Colonic mucosa (tissue), 4 donors: ENCODE results near the gene PRKAG3. TPM values are rescaled to one million over a fixed set of nuclear protein-coding genes. Genes with fewer than 3 reads are reported as not detected.

Experiments
- DNase-seq: peaks from one replicate; pipeline ENCODE4 v3.0.0-alpha.2; 2020
- H3K27ac ChIP-seq: fragments of 200-600 bp; one replicate; pipeline ENCODE4 v1.8.0; 2021
- H3K27me3 ChIP-seq: fragments of 200-600 bp; one replicate; pipeline ENCODE4 v1.8.0; 2021
- H3K36me3 ChIP-seq: fragments of 200-600 bp; one replicate; pipeline ENCODE4 v1.8.0; 2021
- H3K4me1 ChIP-seq: fragments of 200-600 bp; one replicate; pipeline ENCODE4 v1.8.0; 2021; ENCODE audit warnings: mild to moderate bottlenecking
- H3K4me3 ChIP-seq: fragments of 200-600 bp; one replicate; pipeline ENCODE4 v1.8.0; 2021
- H3K9ac ChIP-seq, 2 donors: one replicate each; pipeline ENCODE4 v1.7.0; 2013; ENCODE audit warnings: control low read depth in 2 of 2, low read depth in 2 of 2, low read length in 2 of 2
- H3K9me3 ChIP-seq: fragments of 200-600 bp; one replicate; pipeline ENCODE4 v1.8.0; 2021
- intact Hi-C: fragments of 100-400 bp; cut with DNase I; formaldehyde crosslinking; loops from one replicate; pipeline ENCODE4 v1.14.1; 2022
- total RNA-seq, 2 donors: library from RNA; stranded (reverse); fragmentation: NEBNext Ultra II Directional in 1 of 2; extraction: Animal tissue kit (Norgen Biotek cat#: 25700) in 1 of 2; gene quantifications; one replicate each; pipeline ENCODE4 v1.2.1, GENCODE V29; 2021
- TF ChIP-seq, protein P1 (sequence below): fragments of 200-600 bp; IDR thresholded peaks from one replicate; pipeline ENCODE4 v1.8.0; 2022; ENCODE audit warnings: antibody characterized with exemption, mild to moderate bottlenecking
- donor health status: healthy.
- donor health status: DM: no; HTN: no; CAD: no.
- donor health status: DM: no; HTN: no; CAD: no.

The PRKAG3 gene
- total RNA-seq, 2 donors from 2014 or later: not detected

DNA sequence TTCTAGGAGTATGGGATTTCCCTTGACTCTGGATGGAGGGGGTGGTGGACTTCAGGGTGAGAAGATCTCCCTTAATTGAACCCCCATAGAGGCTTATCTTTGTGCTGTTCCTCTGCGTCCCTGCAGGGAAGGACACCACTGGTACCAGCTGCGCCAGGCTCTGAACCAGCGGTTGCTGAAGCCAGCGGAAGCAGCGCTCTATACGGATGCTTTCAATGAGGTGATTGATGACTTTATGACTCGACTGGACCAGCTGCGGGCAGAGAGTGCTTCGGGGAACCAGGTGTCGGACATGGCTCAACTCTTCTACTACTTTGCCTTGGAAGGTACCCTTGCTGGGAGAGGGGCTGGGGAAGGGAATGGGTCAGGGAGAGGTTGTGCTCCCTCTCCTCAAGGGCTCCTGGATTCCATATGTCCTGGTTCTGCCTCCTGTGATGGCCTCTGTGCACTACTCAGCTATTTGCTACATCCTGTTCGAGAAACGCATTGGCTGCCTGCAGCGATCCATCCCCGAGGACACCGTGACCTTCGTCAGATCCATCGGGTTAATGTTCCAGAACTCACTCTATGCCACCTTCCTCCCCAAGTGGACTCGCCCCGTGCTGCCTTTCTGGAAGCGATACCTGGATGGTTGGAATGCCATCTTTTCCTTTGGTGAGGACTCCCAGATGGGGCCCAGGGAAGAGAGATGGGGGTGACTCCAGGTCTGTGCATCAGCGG, 19.3 kb downstream of the PRKAG3 start:
- H3K36me3 ChIP-seq: no peaks in the 10 kb centered on the region
- H3K27me3 ChIP-seq: no peaks in the 10 kb centered on the region
- H3K9me3 ChIP-seq: no peaks in the 10 kb centered on the region
- no peak for DNase-seq
- no peak overlapping the region for H3K4me3 ChIP-seq
- no peak overlapping the region for H3K9ac ChIP-seq
- intact Hi-C loops: no loop called here
- H3K27ac ChIP-seq: no peak overlapping the region
- TF ChIP-seq, protein P1, sequence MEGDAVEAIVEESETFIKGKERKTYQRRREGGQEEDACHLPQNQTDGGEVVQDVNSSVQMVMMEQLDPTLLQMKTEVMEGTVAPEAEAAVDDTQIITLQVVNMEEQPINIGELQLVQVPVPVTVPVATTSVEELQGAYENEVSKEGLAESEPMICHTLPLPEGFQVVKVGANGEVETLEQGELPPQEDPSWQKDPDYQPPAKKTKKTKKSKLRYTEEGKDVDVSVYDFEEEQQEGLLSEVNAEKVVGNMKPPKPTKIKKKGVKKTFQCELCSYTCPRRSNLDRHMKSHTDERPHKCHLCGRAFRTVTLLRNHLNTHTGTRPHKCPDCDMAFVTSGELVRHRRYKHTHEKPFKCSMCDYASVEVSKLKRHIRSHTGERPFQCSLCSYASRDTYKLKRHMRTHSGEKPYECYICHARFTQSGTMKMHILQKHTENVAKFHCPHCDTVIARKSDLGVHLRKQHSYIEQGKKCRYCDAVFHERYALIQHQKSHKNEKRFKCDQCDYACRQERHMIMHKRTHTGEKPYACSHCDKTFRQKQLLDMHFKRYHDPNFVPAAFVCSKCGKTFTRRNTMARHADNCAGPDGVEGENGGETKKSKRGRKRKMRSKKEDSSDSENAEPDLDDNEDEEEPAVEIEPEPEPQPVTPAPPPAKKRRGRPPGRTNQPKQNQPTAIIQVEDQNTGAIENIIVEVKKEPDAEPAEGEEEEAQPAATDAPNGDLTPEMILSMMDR: no peak
- no peaks in the 10 kb centered on the region for H3K4me1 ChIP-seq

DNA sequence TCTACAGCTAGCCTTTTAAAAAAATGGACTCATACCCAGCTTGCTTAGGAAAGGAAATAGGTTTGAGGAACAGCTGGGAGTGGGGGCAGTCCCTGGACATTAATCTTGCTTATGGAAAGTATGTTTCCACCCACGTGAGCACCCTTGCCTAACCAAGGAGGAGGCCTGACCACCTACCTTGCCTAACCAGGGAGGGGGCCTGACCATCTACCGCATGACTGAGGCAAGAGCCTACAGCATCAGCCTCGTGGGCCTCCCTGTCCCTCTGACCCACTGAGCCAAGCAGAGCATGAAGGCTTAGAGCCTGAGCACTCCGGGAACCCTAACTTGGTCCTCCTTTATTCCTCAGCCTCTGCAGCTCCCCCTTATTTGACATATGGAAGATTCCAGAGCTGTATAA, 20.2 kb downstream of the PRKAG3 start:
- no peaks in the 10 kb centered on the region for H3K4me1 ChIP-seq
- no peak for DNase-seq
- no peaks in the 10 kb centered on the region for H3K9me3 ChIP-seq
- H3K27me3 ChIP-seq: no peaks in the 10 kb centered on the region
- H3K27ac ChIP-seq: no peak overlapping the region
- no peaks in the 10 kb centered on the region for H3K36me3 ChIP-seq
- intact Hi-C loops: no loop called here
- no peak overlapping the region for H3K9ac ChIP-seq
- TF ChIP-seq, protein P1: no peak
- no peak overlapping the region for H3K4me3 ChIP-seq

DNA sequence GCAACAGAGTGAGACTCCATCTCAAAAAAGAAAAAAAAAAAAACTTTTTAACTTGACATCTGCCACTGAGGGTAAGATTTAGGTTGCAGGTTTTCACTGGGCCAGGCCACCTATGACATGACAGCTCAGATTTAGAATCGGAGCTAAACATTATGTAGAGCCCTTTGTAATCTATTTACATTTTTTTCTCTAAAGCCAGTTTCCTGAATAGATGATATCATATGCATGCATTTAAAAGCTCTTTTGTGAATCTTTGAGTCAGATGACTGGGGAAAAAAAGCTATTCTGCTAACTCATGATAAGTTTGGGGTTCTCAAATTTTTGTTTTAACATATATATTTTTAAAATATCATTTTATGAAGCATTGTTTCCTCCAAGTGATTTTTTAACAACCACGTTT, 21.3 kb downstream of the PRKAG3 start:
- no peak overlapping the region for H3K27ac ChIP-seq
- TF ChIP-seq, protein P1: no peak
- no peak for DNase-seq
- no peak overlapping the region for H3K9ac ChIP-seq
- H3K27me3 ChIP-seq: no peaks in the 10 kb centered on the region
- intact Hi-C loops: no loop called here
- H3K4me1 ChIP-seq: no peaks in the 10 kb centered on the region
- H3K36me3 ChIP-seq: no peaks in the 10 kb centered on the region
- H3K9me3 ChIP-seq: no peaks in the 10 kb centered on the region
- H3K4me3 ChIP-seq: no peak overlapping the region

DNA sequence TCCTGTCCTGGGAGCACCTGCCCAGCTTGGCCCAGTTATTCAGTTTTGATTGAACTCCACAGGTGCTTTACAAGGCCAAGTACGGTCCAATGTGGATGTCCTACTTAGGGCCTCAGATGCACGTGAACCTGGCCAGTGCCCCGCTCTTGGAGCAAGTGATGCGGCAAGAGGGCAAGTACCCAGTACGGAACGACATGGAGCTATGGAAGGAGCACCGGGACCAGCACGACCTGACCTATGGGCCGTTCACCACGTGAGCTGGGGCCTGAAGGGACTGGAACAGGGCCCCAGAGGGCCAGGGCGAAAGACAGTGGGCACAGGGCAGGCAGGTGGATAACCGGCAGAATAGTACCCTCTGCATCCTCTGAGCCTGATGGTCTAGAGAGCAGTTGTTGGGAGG, 22.1 kb downstream of the PRKAG3 start:
- Histone ChIP-seq H3K9me3 (no peaks in the 10 kb centered on the region), H3K9ac (no peak overlapping the region), H3K4me3 (no peak overlapping the region), H3K36me3 (no peaks in the 10 kb centered on the region), H3K27ac (no peak overlapping the region), H3K4me1 (no peaks in the 10 kb centered on the region), H3K27me3 (no peaks in the 10 kb centered on the region)
- TF ChIP-seq, protein P1: no peak
- DNase-seq: no peak
- intact Hi-C loops: no loop called here

DNA sequence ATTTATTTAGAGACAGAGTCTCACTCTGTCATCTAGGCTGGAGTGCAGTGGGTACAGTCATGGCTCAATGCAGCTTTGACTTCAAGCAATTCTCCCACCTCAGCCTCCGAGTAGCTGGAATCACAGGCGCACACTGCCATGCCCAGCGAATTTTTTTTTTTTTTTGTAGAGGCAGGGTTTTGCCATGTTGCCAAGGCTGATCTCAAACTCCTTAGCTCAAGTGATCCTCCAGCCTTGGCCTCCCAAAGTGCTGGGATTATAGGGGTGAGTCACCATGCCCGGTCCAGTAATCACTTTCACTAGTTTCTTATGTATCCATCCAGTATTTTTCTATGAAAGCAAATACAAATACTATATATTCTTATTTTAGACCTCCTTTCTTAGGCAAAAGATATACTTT, 24.0 kb downstream of the PRKAG3 start:
- TF ChIP-seq, protein P1: no peak
- no peak for DNase-seq
- intact Hi-C loops: no loop called here
- no peaks in the 10 kb centered on the region for H3K4me1 ChIP-seq
- H3K36me3 ChIP-seq: no peaks in the 10 kb centered on the region
- no peaks in the 10 kb centered on the region for H3K27me3 ChIP-seq
- H3K9ac ChIP-seq: no peak overlapping the region
- H3K4me3 ChIP-seq: no peak overlapping the region
- H3K9me3 ChIP-seq: no peaks in the 10 kb centered on the region
- H3K27ac ChIP-seq: no peak overlapping the region
